ENCODE data around the gene CYP24A1. TPM values are rescaled to one million over a fixed set of nuclear protein-coding genes. Genes with fewer than 3 reads are reported as not detected.

The CYP24A1 gene
- total and polyA plus RNA-seq, 5 donors from 2014 or later: 0.49 to 0.80 (median 0.66) TPM; not detected in 1

- H3K4me1 Mint-ChIP-seq: peaks cover 0 to 2% (median 0%) of the 10 kb centered on the region in 4 donors
- peaks cover 4% of the 10 kb centered on the region for H3K27me3 ChIP-seq (ENCODE audit: control insufficient read depth, insufficient read depth, low read length)
- no peaks in the 10 kb centered on the region for H3K9me3 Mint-ChIP-seq
- H3K4me3 ChIP-seq (ENCODE audit: low read depth, low read length): no peak overlapping the region
- H3K27me3 Mint-ChIP-seq: peaks cover 21% of the 10 kb centered on the region
- H3K27ac Mint-ChIP-seq: no peak overlapping the region
- no peaks in the 10 kb centered on the region for H3K9me3 ChIP-seq (ENCODE audit: control insufficient read depth in 2 of 2, low read length in 2 of 2)
- H3K4me3 Mint-ChIP-seq: no peak overlapping the region
- H3K36me3 ChIP-seq (ENCODE audit: control insufficient read depth, insufficient read depth, low read length): no peaks in the 10 kb centered on the region
- no peak for ATAC-seq (ENCODE audit: low read depth in 2 of 2)
- DNase-seq: no peak
- no peak overlapping the region for H3K27ac ChIP-seq (ENCODE audit: insufficient read depth, low read length, poor library complexity, severe bottlenecking)
- H3K36me3 Mint-ChIP-seq: no peaks in the 10 kb centered on the region
- no peaks in the 10 kb centered on the region for H3K4me1 ChIP-seq (ENCODE audit: control insufficient read depth, insufficient read depth, low read length, poor library complexity, severe bottlenecking)
Observed at GRCh38 chr20:54200487-54201267, 26.9 kb upstream of the CYP24A1 start.

GRCh38 chr20:54199721-54200176 is 26.0 kb upstream of the CYP24A1 start:
- Mint-ChIP-seq H3K27ac (no peak overlapping the region), H3K4me3 (no peak overlapping the region), H3K36me3 (no peaks in the 10 kb centered on the region), H3K4me1 (no peaks in the 10 kb centered on the region), H3K9me3 (no peaks in the 10 kb centered on the region), H3K27me3 (peaks cover 21% of the 10 kb centered on the region)
- Histone ChIP-seq H3K4me1 (ENCODE audit: control insufficient read depth, insufficient read depth, low read length, poor library complexity, severe bottlenecking) (no peaks in the 10 kb centered on the region), H3K27ac (ENCODE audit: insufficient read depth, low read length, poor library complexity, severe bottlenecking) (no peak overlapping the region), H3K27me3 (ENCODE audit: control insufficient read depth, insufficient read depth, low read length) (peaks cover 6% of the 10 kb centered on the region), H3K4me3 (ENCODE audit: low read depth, low read length) (no peak overlapping the region), H3K36me3 (ENCODE audit: control insufficient read depth, insufficient read depth, low read length) (no peaks in the 10 kb centered on the region), H3K9me3 (ENCODE audit: control insufficient read depth in 2 of 2, low read length in 2 of 2) (no peaks in the 10 kb centered on the region)
- peak; percentile 40 to 71 (median 55) for DNase-seq
- ATAC-seq (ENCODE audit: low read depth in 2 of 2): peak in 1 of 2 donors; percentile 45

GRCh38 chr20:54199283-54199682 is 25.5 kb upstream of the CYP24A1 start:
- H3K9me3 ChIP-seq (ENCODE audit: control insufficient read depth in 2 of 2, low read length in 2 of 2): no peaks in the 10 kb centered on the region
- ATAC-seq (ENCODE audit: low read depth in 2 of 2): no peak
- H3K4me1 Mint-ChIP-seq: no peaks in the 10 kb centered on the region
- no peak overlapping the region for H3K4me3 ChIP-seq (ENCODE audit: low read depth, low read length)
- no peak overlapping the region for H3K4me3 Mint-ChIP-seq
- no peak for DNase-seq
- no peaks in the 10 kb centered on the region for H3K36me3 Mint-ChIP-seq
- peak overlapping the region in 1 of 3 donors; percentile 44 for H3K27ac Mint-ChIP-seq
- no peaks in the 10 kb centered on the region for H3K9me3 Mint-ChIP-seq
- H3K36me3 ChIP-seq (ENCODE audit: control insufficient read depth, insufficient read depth, low read length): no peaks in the 10 kb centered on the region
- no peaks in the 10 kb centered on the region for H3K4me1 ChIP-seq (ENCODE audit: control insufficient read depth, insufficient read depth, low read length, poor library complexity, severe bottlenecking)
- peaks cover 21% of the 10 kb centered on the region for H3K27me3 Mint-ChIP-seq
- no peak overlapping the region for H3K27ac ChIP-seq (ENCODE audit: insufficient read depth, low read length, poor library complexity, severe bottlenecking)
- peaks cover 6% of the 10 kb centered on the region for H3K27me3 ChIP-seq (ENCODE audit: control insufficient read depth, insufficient read depth, low read length)

GRCh38 chr20:54197621-54198604 is 24.1 kb upstream of the CYP24A1 start:
- ATAC-seq (ENCODE audit: low read depth in 2 of 2) (no peak), DNase-seq (no peak)
- Mint-ChIP-seq H3K27me3 (peaks cover 21% of the 10 kb centered on the region), H3K4me3 (no peak overlapping the region), H3K36me3 (no peaks in the 10 kb centered on the region), H3K27ac (no peak overlapping the region), H3K4me1 (no peaks in the 10 kb centered on the region), H3K9me3 (no peaks in the 10 kb centered on the region)
- Histone ChIP-seq H3K4me1 (ENCODE audit: control insufficient read depth, insufficient read depth, low read length, poor library complexity, severe bottlenecking) (no peaks in the 10 kb centered on the region), H3K27ac (ENCODE audit: insufficient read depth, low read length, poor library complexity, severe bottlenecking) (no peak overlapping the region), H3K27me3 (ENCODE audit: control insufficient read depth, insufficient read depth, low read length) (peaks cover 10% of the 10 kb centered on the region), H3K9me3 (ENCODE audit: control insufficient read depth in 2 of 2, low read length in 2 of 2) (no peaks in the 10 kb centered on the region), H3K36me3 (ENCODE audit: control insufficient read depth, insufficient read depth, low read length) (no peaks in the 10 kb centered on the region), H3K4me3 (ENCODE audit: low read depth, low read length) (no peak overlapping the region)

GRCh38 chr20:54195483-54196472 is 22.0 kb upstream of the CYP24A1 start:
- Mint-ChIP-seq H3K4me1 (no peaks in the 10 kb centered on the region), H3K4me3 (no peak overlapping the region), H3K36me3 (no peaks in the 10 kb centered on the region), H3K27me3 (peaks cover 21% of the 10 kb centered on the region), H3K9me3 (no peaks in the 10 kb centered on the region), H3K27ac (peak overlapping the region in 1 of 3 donors; percentile 86)
- Histone ChIP-seq H3K36me3 (ENCODE audit: control insufficient read depth, insufficient read depth, low read length) (no peaks in the 10 kb centered on the region), H3K9me3 (ENCODE audit: control insufficient read depth in 2 of 2, low read length in 2 of 2) (no peaks in the 10 kb centered on the region), H3K4me1 (ENCODE audit: control insufficient read depth, insufficient read depth, low read length, poor library complexity, severe bottlenecking) (no peaks in the 10 kb centered on the region), H3K27ac (ENCODE audit: insufficient read depth, low read length, poor library complexity, severe bottlenecking) (no peak overlapping the region), H3K4me3 (ENCODE audit: low read depth, low read length) (no peak overlapping the region), H3K27me3 (ENCODE audit: control insufficient read depth, insufficient read depth, low read length) (peaks cover 10% of the 10 kb centered on the region)
- no peak for ATAC-seq (ENCODE audit: low read depth in 2 of 2)
- no peak for DNase-seq

- Histone ChIP-seq H3K27me3 (ENCODE audit: control insufficient read depth, insufficient read depth, low read length) (peaks cover 8% of the 10 kb centered on the region), H3K36me3 (ENCODE audit: control insufficient read depth, insufficient read depth, low read length) (no peaks in the 10 kb centered on the region), H3K9me3 (ENCODE audit: control insufficient read depth in 2 of 2, low read length in 2 of 2) (no peaks in the 10 kb centered on the region), H3K4me1 (ENCODE audit: control insufficient read depth, insufficient read depth, low read length, poor library complexity, severe bottlenecking) (no peaks in the 10 kb centered on the region), H3K27ac (ENCODE audit: insufficient read depth, low read length, poor library complexity, severe bottlenecking) (no peak overlapping the region), H3K4me3 (ENCODE audit: low read depth, low read length) (no peak overlapping the region)
- Mint-ChIP-seq H3K27me3 (peaks cover 20% of the 10 kb centered on the region), H3K36me3 (no peaks in the 10 kb centered on the region), H3K9me3 (no peaks in the 10 kb centered on the region), H3K4me1 (no peaks in the 10 kb centered on the region), H3K27ac (no peak overlapping the region), H3K4me3 (no peak overlapping the region)
- ATAC-seq (ENCODE audit: low read depth in 2 of 2) (no peak), DNase-seq (no peak)
Observed at GRCh38 chr20:54194724-54195438, 21.1 kb upstream of the CYP24A1 start.

All from CD4-positive, CD25-positive, alpha-beta regulatory T cell (primary cell).